Naive thymus-derived CD8-positive, alpha-beta T cell (primary cell): ENCODE measurements around the gene ADCY5. TPM values are rescaled to one million over a fixed set of nuclear protein-coding genes. Genes with fewer than 3 reads are reported as not detected.
A peak's percentile ranks its signal among the peaks of the same experiment; 100 is the strongest.

ENCODE experiments used
- ATAC-seq, 2 donors: fragments of 150-1000 bp; cut with Tn5 transposase in 1 of 2; sonication (Bioruptor Pico), chemical (Tn5 transposase) in 1 of 2; 1 replicate in 1 of 2; 2 replicates in 1 of 2; pipeline ENCODE4 v1.10.0; 2021; ENCODE audit warnings: mild to moderate bottlenecking in 2 of 2, moderate library complexity in 2 of 2
- POLR2A ChIA-PET: fragments of 350-600 bp; sonication (Branson Sonifier 250); formaldehyde crosslinking; loops from one replicate; lab custom pipeline; 2021; ENCODE audit warnings: antibody characterized with exemption; lab: Charles Lee
- DNase-seq, 10 donors: peaks; one replicate each; pipeline versions ENCODE4 v3.0.0 to v3.0.0-alpha.2; 2020 to 2022
- H3K27ac Mint-ChIP-seq, 10 donors: one replicate each; pipeline ENCODE4 v1.8.0; 2020 to 2022; ENCODE audit warnings: mild to moderate bottlenecking in 10 of 10, mixed read lengths in 10 of 10, moderate library complexity in 4 of 10, inconsistent platforms in 1 of 10
- H3K27me3 Mint-ChIP-seq, 5 donors: one replicate each; pipeline ENCODE4 v1.8.0; 2021 to 2022; ENCODE audit warnings: mixed read lengths in 5 of 5
- H3K36me3 Mint-ChIP-seq, 3 donors: one replicate each; pipeline ENCODE4 v1.8.0; 2020 to 2022; ENCODE audit warnings: mixed read lengths in 3 of 3, mild to moderate bottlenecking in 2 of 3, inconsistent platforms in 1 of 3
- H3K4me1 Mint-ChIP-seq, 4 donors: one replicate each; pipeline ENCODE4 v1.8.0; 2021 to 2022; ENCODE audit warnings: mixed read lengths in 4 of 4
- H3K4me3 Mint-ChIP-seq, 10 donors: one replicate each; pipeline ENCODE4 v1.8.0; 2020 to 2022; ENCODE audit warnings: mild to moderate bottlenecking in 10 of 10, mixed read lengths in 10 of 10, moderate library complexity in 6 of 10, inconsistent platforms in 1 of 10
- H3K9me3 Mint-ChIP-seq, 9 donors: one replicate each; pipeline ENCODE4 v1.8.0; 2020 to 2022; ENCODE audit warnings: mixed read lengths in 9 of 9, mild to moderate bottlenecking in 3 of 9, inconsistent platforms in 1 of 9, moderate library complexity in 1 of 9
- polyA plus RNA-seq, 3 donors: library from polyadenylated mRNA; unstranded; fragments of 300-500 nt; fragmentation: Illumina TruSeq; gene quantifications; one replicate each; pipeline ENCODE4 v1.2.3, GENCODE V29; 2021
- total RNA-seq, 8 experiments: library from RNA in 2 of 8; stranded (reverse) in 2 of 8; gene quantifications; one replicate each; pipeline ENCODE4 v1.2.3 and lab custom pipeline; 2021 to 2026

The ADCY5 gene
- total and polyA plus RNA-seq, 5 experiments from 2014 or later = 0.03 to 0.07 TPM; not detected in 3

DNA sequence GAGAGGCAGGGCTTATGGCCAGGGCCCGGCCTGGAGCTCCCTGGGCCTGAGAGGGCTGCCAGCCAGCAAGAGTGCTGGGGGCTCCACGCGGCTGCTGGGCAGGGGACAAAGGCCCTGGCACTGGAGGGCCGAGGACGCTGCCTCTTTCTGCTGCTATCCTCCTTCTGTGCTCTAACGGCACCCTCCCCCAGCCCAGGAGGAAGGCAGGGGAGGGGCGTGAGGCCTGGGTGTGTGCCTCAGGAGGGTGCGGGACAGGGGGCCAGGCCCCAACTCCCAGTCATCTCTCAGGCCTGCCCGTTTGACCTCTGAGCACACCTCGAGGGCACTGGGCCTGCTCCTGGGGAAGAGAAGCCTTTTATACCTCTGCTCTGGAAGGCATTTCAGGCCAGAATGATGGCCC lies 115.5 kb downstream of the ADCY5 start:
- DNase-seq (peak in 1 of 10 donors; percentile 23), ATAC-seq (no peak)
- no peak overlapping the region for H3K27ac Mint-ChIP-seq
- H3K27me3 Mint-ChIP-seq = peaks cover 0 to 2% (median 0%) of the 10 kb centered on the region in 5 donors
- H3K36me3 Mint-ChIP-seq = no peaks in the 10 kb centered on the region
- POLR2A ChIA-PET = no interaction called here
- H3K9me3 Mint-ChIP-seq = no peaks in the 10 kb centered on the region
- peaks cover 8 to 9% (median 8%) of the 10 kb centered on the region in 4 donors for H3K4me1 Mint-ChIP-seq
- H3K4me3 Mint-ChIP-seq = no peak overlapping the region

DNA sequence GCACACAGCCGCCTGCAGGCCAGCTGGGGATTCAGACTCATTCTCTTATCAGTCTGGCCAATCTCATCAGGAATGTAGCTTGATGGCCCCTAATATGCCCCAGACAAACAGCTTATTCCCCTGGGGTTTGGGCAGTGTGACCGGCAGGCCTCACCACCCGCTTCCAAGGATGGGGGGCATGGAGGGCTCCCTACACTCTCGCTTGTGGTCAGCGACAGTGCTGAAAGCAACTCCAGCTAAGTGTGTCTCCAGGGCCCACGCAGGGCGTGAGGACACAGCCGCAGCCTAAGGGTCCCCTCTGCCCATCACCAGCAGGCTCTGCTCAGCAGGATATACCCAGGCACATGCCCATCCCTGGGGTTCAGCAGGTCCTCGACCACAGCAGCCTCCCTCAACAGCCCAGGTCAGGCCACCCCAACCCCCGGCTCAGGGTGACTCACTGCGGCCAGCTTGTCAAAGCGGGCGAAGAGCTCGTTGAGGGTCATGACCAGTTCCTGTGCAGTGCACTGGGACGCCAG lies 116.7 kb downstream of the ADCY5 start:
- Mint-ChIP-seq H3K4me1 (peaks cover 8 to 9% (median 8%) of the 10 kb centered on the region in 4 donors), H3K36me3 (no peaks in the 10 kb centered on the region), H3K9me3 (no peaks in the 10 kb centered on the region), H3K4me3 (no peak overlapping the region), H3K27ac (no peak overlapping the region), H3K27me3 (peaks cover 0 to 6% (median 0%) of the 10 kb centered on the region in 5 donors)
- ATAC-seq (no peak), DNase-seq (peak in 1 of 10 donors; percentile 37)
- POLR2A ChIA-PET = no interaction called here

GRCh38 chr3:123331651-123332050 lies 117.2 kb downstream of the ADCY5 start:
- Mint-ChIP-seq H3K27ac (no peak overlapping the region), H3K4me1 (peaks cover 8 to 9% (median 8%) of the 10 kb centered on the region in 4 donors), H3K36me3 (no peaks in the 10 kb centered on the region), H3K4me3 (no peak overlapping the region), H3K27me3 (peaks cover 0 to 6% (median 1%) of the 10 kb centered on the region in 5 donors), H3K9me3 (no peaks in the 10 kb centered on the region)
- no peak for DNase-seq
- no peak for ATAC-seq
- POLR2A ChIA-PET = no interaction called here

DNA sequence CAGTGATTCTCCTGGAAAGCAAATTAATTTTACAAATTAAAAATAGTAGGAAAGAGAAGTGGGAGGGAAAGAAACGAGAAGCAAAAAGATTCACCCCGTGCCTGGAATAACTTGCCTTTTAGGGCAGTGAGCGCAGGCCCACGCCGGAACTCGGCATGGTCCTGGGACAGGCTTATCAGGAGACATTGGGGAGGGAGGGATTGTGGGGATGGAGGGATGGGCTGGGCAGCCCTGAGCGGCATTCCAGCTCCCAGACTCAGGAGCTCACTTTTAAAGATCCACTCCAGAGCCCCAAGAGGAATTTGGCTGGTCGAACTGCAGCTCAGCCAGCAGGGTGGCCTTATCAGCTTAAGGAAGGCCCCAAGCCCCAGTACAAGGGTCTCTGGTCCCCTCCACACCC lies 117.9 kb downstream of the ADCY5 start:
- no peak overlapping the region for H3K4me3 Mint-ChIP-seq
- no peak overlapping the region for H3K27ac Mint-ChIP-seq
- no peaks in the 10 kb centered on the region for H3K36me3 Mint-ChIP-seq
- peaks cover 0 to 6% (median 1%) of the 10 kb centered on the region in 5 donors for H3K27me3 Mint-ChIP-seq
- H3K9me3 Mint-ChIP-seq = no peaks in the 10 kb centered on the region
- POLR2A ChIA-PET = no interaction called here
- peaks cover 8 to 9% (median 8%) of the 10 kb centered on the region in 4 donors for H3K4me1 Mint-ChIP-seq
- DNase-seq (peak in 1 of 10 donors; percentile 28), ATAC-seq (no peak)

DNA sequence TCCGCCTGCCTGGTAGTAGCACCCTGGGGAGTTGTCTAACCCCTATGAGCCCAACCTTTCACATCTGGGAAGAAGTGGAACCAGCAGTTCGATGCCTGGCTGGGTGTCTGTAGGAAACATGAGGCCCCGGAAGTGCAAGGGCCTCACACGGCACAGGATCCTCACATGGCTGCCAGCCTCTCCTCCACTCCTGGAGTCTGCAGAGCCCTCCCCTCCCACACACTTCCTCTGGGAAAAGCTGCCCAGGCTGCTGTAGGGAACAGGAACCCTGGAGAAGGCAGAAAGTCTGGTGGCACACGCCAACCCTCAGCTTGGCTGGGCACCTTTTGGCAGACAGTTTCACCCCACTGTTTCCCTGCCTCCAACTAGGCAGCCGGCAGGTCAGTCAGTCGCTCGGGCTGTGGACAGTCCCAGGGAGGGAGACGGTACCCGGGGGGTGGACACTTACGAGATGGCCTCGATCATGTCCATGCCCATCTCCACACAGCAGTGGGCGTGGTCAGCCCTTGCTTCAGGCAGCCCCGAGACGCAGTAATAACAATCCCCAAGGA lies 118.4 kb downstream of the ADCY5 start:
- H3K27ac Mint-ChIP-seq = no peak overlapping the region
- POLR2A ChIA-PET = no interaction called here
- peaks cover 8 to 9% (median 8%) of the 10 kb centered on the region in 4 donors for H3K4me1 Mint-ChIP-seq
- ATAC-seq (no peak), DNase-seq (peak in 1 of 10 donors; percentile 31)
- no peaks in the 10 kb centered on the region for H3K9me3 Mint-ChIP-seq
- no peak overlapping the region for H3K4me3 Mint-ChIP-seq
- peaks cover 0 to 6% (median 1%) of the 10 kb centered on the region in 5 donors for H3K27me3 Mint-ChIP-seq
- no peaks in the 10 kb centered on the region for H3K36me3 Mint-ChIP-seq

- no peaks in the 10 kb centered on the region for H3K36me3 Mint-ChIP-seq
- ATAC-seq (no peak), DNase-seq (peak in 1 of 10 donors; percentile 42)
- no peak overlapping the region for H3K4me3 Mint-ChIP-seq
- peaks cover 0 to 6% (median 1%) of the 10 kb centered on the region in 5 donors for H3K27me3 Mint-ChIP-seq
- POLR2A ChIA-PET = no interaction called here
- peaks cover 2 to 3% (median 2%) of the 10 kb centered on the region in 4 donors for H3K4me1 Mint-ChIP-seq
- H3K9me3 Mint-ChIP-seq = no peaks in the 10 kb centered on the region
- H3K27ac Mint-ChIP-seq = no peak overlapping the region
Observed at GRCh38 chr3:123329636-123330340, 119.1 kb downstream of the ADCY5 start.

DNA sequence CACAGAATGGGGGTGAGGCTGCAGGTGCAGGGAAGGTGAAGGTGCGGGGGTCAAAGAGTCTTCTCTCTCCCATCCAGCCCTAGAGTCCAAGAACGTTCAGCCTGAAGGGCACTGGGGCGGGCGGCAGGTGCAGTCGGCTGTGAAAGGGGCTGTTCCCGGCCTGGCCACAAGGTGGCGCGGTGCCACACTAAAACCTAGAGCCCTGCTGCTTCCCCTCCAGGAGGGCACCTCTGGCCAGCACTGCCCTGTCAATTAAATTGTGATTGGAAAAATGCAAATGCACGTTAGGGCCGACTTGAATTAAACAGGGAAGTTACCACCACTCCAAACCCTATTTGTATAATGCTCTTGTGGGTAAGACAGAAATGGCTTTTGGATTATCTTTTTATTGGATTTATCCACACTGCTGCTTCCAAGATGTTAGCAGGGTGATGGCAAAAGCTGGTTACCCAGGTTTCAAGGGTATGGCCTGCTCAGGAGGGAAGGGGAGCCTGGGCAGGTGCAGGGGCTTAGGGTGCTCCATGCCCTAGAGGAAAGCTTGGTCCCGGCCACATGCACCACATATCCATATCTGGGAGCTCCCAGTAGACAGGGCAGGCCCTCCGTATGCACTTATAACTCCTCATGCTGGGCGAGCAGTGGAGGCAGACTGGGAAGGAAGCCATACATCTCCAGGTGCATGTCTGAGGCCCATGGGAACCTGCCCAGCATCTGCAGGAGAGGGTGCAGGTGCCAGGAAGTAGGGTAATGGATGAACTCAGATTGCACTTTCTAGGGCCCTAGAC lies 119.8 kb downstream of the ADCY5 start:
- no peaks in the 10 kb centered on the region for H3K36me3 Mint-ChIP-seq
- H3K27ac Mint-ChIP-seq = no peak overlapping the region
- no peaks in the 10 kb centered on the region for H3K9me3 Mint-ChIP-seq
- ATAC-seq (peak; percentile 64 to 78), DNase-seq (peak; percentile 39 to 76 (median 66))
- POLR2A ChIA-PET = no interaction called here
- H3K4me3 Mint-ChIP-seq = no peak overlapping the region
- peaks cover 0 to 2% (median under 1%) of the 10 kb centered on the region in 4 donors for H3K4me1 Mint-ChIP-seq
- H3K27me3 Mint-ChIP-seq = peaks cover 0 to 7% (median 1%) of the 10 kb centered on the region in 5 donors

DNA sequence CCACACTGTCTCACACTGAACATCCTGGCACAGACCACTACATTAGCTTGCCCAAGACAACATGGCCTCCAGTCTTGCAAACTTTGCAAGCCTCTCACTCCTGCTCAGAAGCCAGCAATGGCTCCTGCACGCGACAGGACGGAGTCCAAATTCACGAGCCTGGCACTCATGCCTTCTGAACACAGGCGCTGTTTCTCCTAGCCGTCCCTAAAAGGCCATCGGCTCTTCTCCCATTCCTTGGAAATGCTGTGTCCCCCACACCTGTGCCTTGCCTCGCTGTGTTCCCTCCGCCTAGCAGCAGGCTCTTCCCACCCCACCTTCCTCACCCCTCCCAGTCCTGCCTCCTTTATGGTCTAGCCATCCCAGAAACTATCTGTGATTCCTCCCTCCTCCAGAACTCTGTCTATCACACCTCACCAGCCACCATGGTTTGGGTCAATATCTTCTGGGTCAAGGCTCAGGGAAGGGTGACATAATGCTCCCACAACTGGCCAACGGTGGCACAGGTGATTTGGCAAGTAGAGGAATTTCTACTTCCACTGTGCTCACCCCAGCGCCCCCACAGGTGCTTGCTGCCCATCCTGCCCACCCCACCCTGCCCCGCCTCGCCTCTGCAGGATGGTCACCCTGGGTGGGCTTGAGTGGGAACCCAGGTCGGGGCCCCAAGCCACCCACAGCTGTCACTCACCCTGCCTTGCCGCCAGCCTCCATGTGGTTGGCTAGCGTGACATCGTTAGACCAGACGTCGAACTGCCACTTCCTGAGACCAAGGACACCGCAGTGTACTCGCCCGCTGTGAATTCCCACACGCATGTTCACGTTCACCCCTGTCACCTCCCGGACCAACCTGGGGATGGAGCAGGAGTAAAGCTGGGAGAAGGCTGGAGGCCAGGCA lies 120.7 kb downstream of the ADCY5 start:
- Mint-ChIP-seq H3K27me3 (peaks cover 0 to 7% (median 1%) of the 10 kb centered on the region in 5 donors), H3K9me3 (no peaks in the 10 kb centered on the region), H3K4me3 (no peak overlapping the region), H3K36me3 (no peaks in the 10 kb centered on the region), H3K27ac (no peak overlapping the region), H3K4me1 (peaks cover 0 to 2% (median under 1%) of the 10 kb centered on the region in 4 donors)
- peak in 1 of 10 donors; percentile 16 for DNase-seq
- POLR2A ChIA-PET = no interaction called here
- no peak for ATAC-seq

DNA sequence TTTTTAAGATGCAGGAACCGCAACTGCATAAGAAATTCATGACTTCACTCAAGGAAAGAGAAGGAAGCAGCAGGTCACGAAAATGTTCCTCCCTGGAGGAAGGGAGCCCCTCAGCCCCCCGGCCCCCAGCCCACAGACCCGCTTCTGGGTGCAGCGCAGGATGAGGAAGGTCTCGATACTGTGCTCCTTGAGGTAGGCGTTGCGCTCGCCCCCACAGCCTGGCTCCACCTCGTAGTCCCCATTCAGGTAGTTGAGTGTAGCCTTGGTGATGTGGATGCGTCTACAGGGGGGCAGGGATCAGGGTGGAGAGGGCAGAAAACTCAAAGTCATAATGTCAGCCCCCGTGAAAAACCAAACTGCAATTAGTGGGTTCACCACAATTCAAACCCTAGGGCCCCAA lies 121.4 kb downstream of the ADCY5 start:
- peaks cover 0 to 7% (median 4%) of the 10 kb centered on the region in 5 donors for H3K27me3 Mint-ChIP-seq
- H3K9me3 Mint-ChIP-seq = no peaks in the 10 kb centered on the region

GRCh38 chr3:123326531-123326930 lies 122.4 kb downstream of the ADCY5 start:
- H3K4me1 Mint-ChIP-seq = peaks cover 0 to 2% (median under 1%) of the 10 kb centered on the region in 4 donors
- POLR2A ChIA-PET = no interaction called here
- no peaks in the 10 kb centered on the region for H3K36me3 Mint-ChIP-seq
- H3K27me3 Mint-ChIP-seq = peaks cover 0 to 7% (median 4%) of the 10 kb centered on the region in 5 donors
- no peak overlapping the region for H3K4me3 Mint-ChIP-seq
- no peak overlapping the region for H3K27ac Mint-ChIP-seq
- no peaks in the 10 kb centered on the region for H3K9me3 Mint-ChIP-seq
- ATAC-seq = no peak
- DNase-seq = no peak

More for the DNA sequence above, 121.4 kb downstream of the ADCY5 start:
- no peak overlapping the region for H3K27ac Mint-ChIP-seq
- no peaks in the 10 kb centered on the region for H3K36me3 Mint-ChIP-seq
- no peak overlapping the region for H3K4me3 Mint-ChIP-seq
- no peak for DNase-seq
- peaks cover 0 to 2% (median under 1%) of the 10 kb centered on the region in 4 donors for H3K4me1 Mint-ChIP-seq
- no peak for ATAC-seq
- POLR2A ChIA-PET = no interaction called here

- DNase-seq (no peak), ATAC-seq (no peak)
- peaks cover 0 to 10% (median 7%) of the 10 kb centered on the region in 5 donors for H3K27me3 Mint-ChIP-seq
- no peak overlapping the region for H3K4me3 Mint-ChIP-seq
- no peaks in the 10 kb centered on the region for H3K36me3 Mint-ChIP-seq
- POLR2A ChIA-PET = no interaction called here
- H3K9me3 Mint-ChIP-seq = no peaks in the 10 kb centered on the region
- H3K27ac Mint-ChIP-seq = no peak overlapping the region
- peaks cover 0 to 2% (median under 1%) of the 10 kb centered on the region in 4 donors for H3K4me1 Mint-ChIP-seq
Observed at GRCh38 chr3:123325766-123326256, 123.1 kb downstream of the ADCY5 start.
